ENCODE data around the gene NXPH1. TPM values are rescaled to one million over a fixed set of nuclear protein-coding genes. Genes with fewer than 3 reads are reported as not detected.
A peak's percentile ranks its signal among the peaks of the same experiment; 100 is the strongest.

The NXPH1 gene
- not detected in 2 replicates for total RNA-seq

DNA sequence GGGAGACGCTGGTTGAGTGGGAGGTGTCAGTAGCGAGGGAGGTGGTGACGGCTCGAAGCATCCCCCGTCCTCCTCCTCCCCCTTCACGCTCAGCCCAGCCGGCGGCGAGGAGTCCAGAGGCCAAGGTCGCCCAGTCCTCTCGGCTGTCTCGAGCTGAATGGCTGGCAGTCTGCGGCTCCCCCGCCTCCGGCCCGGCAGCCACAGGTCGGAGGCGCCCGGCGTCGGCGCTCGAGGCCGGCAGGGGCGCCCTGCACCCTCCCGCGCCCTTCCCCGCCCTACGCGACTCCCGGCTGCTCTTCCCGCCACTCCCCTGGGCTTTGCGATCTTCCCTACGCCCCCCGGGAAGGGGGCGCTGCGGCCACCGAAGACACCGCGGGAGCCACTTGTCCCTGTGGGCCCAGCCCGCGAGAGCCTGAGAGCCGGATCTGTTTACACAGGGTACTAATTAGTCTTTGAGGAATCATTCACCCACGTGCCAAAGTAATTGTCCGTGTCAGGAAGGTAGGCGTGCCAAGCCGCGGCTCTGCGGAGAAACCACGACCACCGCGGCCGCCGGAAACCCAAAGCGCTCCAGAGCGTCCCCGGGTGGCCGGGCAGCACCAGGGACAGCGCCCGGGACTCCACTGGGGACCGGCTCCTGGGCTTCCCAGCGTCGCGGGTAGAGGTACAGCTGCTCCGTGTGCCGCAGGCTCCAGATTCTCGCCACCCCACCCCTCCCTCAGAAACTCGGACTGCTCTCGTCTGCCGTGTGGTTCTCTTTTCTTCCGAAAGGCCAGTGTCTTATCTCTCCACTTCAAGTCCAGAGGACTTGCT lies at the start of gene NXPH1:
TSS of gene NXPH1 (plus strand) at position 133 of the 813 bp plus-strand sequence.
- peak in 1 of 2 donors; percentile 3 for DNase-seq (ENCODE audit: low read depth in 2 of 2)

GRCh38 chr7:8384901-8385300 lies 48.5 kb upstream of the NXPH1 start:
- DNase-seq (ENCODE audit: low read depth in 2 of 2): no peak

- DNase-seq (ENCODE audit: low read depth in 2 of 2): no peak
Observed at GRCh38 chr7:8386926-8387550, 46.4 kb upstream of the NXPH1 start.

GRCh38 chr7:8387551-8388256 lies 45.7 kb upstream of the NXPH1 start:
- DNase-seq (ENCODE audit: low read depth in 2 of 2): no peak

- no peak for DNase-seq (ENCODE audit: low read depth in 2 of 2)
Observed at GRCh38 chr7:8388257-8388625, 45.2 kb upstream of the NXPH1 start.

GRCh38 chr7:8389593-8390261 lies 43.7 kb upstream of the NXPH1 start:
- DNase-seq (ENCODE audit: low read depth in 2 of 2): no peak

- DNase-seq (ENCODE audit: low read depth in 2 of 2): no peak
Observed at GRCh38 chr7:8390262-8390626, 43.2 kb upstream of the NXPH1 start.

GRCh38 chr7:8391353-8392062 lies 41.9 kb upstream of the NXPH1 start:
- DNase-seq (ENCODE audit: low read depth in 2 of 2): no peak

GRCh38 chr7:8396294-8396693 lies 37.1 kb upstream of the NXPH1 start:
- no peak for DNase-seq (ENCODE audit: low read depth in 2 of 2)

DNA sequence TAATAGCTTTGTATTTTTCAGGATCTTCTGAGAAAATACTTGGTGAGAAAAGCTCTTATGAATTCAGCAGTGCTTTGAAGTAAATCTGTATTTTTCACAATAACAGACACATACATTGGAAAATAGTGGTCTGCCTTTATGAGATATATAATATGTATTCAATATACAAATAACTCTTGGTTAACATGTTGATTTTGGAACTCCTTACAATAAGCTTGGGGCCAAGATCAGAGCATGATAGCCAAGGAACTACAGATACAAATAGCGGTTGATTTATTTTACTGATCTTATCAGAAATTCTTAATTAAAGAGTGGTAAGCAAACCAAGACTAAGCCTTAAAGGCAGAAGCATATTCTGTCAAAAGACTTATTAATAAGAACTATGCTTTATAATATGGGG lies 24.5 kb upstream of the NXPH1 start:
- no peak for DNase-seq (ENCODE audit: low read depth in 2 of 2)

DNA sequence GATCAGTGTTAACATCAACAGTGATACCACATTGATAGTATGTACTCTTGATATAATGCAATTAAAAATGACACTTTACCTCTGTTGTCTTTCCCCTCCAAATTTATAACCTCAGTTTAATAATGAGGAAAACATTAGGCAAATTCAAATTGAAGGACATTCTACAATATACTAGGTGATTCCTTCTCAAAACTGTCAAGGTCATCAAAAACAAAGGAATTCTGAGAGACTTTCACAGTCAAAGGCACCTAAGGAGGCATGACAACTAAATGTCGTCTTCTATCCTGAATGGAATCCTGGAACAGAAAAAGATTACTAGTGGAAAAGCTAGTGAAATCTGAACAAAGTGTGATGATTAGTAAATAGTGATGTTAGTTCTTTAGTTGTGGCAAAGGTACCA lies 22.3 kb upstream of the NXPH1 start:
- DNase-seq (ENCODE audit: low read depth in 2 of 2): no peak

DNA sequence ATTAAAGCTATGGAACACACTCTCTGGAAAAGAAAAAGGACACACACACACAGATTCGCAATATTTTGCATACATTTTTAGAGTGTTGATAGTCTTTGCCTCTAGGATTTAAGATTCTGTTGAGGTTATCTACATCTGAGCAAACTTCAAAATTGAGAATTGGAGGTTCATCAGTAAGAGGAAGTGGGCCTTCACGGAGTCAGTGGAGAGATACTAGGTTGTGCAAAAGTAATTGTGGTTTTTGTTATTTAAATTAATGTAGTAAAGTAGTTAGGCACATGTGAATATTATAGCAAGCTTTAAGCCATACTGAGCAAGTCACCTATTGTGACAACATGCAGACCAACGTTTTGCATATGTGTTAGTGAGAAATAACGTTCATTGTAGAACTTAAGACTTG lies 19.8 kb upstream of the NXPH1 start:
- no peak for DNase-seq (ENCODE audit: low read depth in 2 of 2)

GRCh38 chr7:8418629-8419245 lies 14.7 kb upstream of the NXPH1 start:
- DNase-seq (ENCODE audit: low read depth in 2 of 2): peak; percentile 57 to 71

- DNase-seq (ENCODE audit: low read depth in 2 of 2): no peak
Observed at GRCh38 chr7:8422177-8422576, 11.2 kb upstream of the NXPH1 start.

DNA sequence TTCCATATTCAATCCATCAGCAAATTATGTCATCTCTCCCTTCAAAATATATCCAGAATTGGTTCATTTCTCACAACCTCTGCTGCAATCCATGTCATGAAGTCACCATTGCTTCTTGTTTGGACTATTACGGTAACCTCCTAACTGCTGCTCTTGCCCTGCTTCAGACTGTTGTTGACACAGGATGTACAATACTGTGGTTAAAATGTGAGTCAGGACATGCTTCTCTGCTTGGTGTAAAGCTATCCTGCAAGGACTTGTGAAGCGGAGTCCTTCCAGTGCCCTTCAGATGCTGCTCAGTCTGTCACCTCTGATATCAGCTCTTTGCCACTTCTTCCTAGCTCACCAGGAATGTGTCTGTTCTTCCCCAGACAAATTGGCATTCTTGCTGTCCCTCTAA lies 10.4 kb upstream of the NXPH1 start:
- no peak for DNase-seq (ENCODE audit: low read depth in 2 of 2)

DNA sequence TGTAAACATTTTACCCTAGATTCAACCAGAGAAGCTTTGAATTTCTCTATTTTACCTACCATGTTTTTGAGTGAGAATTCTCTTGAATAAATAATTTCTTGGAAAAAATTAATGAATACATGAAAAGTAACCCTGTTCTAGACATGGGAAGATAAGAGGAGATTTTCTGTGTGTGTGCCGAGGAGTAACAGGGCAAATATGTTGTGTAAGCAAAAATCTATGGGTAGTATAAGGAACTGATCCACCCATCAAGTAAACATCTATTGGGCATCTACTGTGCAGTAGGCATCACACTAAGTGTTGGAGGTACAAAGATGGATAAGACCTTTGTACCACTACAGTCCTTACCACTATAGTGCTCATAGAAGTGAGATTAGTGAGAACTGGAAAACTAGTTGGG lies 8.2 kb upstream of the NXPH1 start:
- DNase-seq (ENCODE audit: low read depth in 2 of 2): no peak

- DNase-seq (ENCODE audit: low read depth in 2 of 2): no peak
Observed at GRCh38 chr7:8430643-8431042, 2.8 kb upstream of the NXPH1 start.

DNA sequence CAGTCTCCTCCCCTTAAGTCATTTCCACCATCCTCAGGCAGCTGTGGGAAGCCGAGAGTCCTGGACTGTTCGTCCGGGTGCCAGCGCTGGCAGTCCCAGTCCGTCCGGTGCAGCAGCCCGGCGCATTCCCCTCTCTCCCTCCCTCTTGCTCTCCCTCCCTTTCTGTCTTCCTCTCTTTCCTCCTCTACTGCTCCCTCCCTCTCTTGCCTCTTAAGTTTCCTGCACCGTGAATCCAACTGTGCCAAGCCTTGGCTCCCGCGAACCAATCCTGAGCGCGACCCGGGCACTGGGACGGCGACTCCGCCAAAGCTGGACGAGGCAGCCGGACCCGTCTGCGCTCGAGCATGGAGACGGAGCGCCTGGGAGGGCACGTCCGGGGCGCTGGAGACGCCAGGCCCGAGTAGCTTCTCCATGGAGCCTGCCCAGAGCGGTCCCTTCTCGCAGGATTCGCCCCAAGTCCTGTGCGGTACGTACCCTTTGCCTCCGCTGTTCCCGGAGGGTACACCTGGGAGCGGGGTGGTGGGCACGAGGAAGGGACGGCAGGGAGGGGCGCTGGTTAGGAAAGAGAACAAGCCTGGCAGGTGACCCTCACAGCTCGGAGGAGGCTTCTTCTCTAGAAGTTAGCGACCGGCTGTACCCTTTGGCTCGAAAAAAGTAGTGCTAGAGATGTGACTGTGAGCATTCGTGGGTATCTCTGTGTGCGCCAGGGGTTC lies 1.0 kb downstream of the NXPH1 start:
- no peak for DNase-seq (ENCODE audit: low read depth in 2 of 2)

GRCh38 chr7:8435095-8435494 lies 1.7 kb downstream of the NXPH1 start:
- no peak for DNase-seq (ENCODE audit: low read depth in 2 of 2)

Measured in dermis microvascular lymphatic vessel endothelial cell (primary cell).